GM10266 (cell line): ENCODE data around the gene ABCA7.

Experiments
- DNase-seq: peaks from one replicate; pipeline ENCODE4 v3.0.0; 2012; ENCODE audit errors: extremely low spot score
- TF ChIP-seq, protein P1 (sequence below): IDR thresholded peaks from 2 replicates; pipeline ENCODE4 v1.5.1; 2012; ENCODE audit warnings: mild to moderate bottlenecking, low read depth; ENCODE audit not compliant: control insufficient read depth, insufficient read depth; ENCODE audit errors: missing control alignments

ABCA7 gene

DNA sequence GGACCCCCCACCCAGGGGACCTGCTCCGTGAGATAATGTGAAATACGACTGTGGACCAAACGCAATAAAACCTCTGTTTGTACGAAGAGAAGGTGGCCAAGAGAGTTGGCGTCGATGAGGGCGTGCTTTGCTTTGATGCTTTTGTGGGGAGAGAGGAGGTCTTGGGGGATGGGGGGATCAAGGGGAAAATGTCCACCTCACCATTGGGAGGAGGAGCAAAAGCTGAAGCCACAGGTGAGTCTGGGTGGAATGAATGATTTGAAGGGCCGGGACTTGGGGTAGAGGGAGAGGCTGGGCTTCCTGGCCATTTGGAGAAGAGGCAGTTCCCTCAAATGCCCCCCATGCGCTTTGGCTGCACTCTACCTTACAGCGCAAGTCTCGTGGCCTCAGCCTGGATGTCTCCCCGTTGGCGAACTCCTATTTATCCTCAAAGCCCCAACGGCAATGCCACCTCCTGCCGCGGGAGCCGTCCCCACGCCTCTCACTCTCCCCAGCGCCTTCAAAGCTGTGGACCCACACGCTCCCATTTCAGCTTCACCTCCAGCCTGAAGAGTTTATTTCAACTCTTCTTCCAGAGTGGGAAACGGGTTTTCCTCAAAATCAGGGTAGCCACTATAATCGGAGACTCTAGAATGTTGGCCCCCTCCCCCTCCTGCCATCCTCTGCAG, 795 bp upstream of the ABCA7 start:
- TF ChIP-seq, protein P1, sequence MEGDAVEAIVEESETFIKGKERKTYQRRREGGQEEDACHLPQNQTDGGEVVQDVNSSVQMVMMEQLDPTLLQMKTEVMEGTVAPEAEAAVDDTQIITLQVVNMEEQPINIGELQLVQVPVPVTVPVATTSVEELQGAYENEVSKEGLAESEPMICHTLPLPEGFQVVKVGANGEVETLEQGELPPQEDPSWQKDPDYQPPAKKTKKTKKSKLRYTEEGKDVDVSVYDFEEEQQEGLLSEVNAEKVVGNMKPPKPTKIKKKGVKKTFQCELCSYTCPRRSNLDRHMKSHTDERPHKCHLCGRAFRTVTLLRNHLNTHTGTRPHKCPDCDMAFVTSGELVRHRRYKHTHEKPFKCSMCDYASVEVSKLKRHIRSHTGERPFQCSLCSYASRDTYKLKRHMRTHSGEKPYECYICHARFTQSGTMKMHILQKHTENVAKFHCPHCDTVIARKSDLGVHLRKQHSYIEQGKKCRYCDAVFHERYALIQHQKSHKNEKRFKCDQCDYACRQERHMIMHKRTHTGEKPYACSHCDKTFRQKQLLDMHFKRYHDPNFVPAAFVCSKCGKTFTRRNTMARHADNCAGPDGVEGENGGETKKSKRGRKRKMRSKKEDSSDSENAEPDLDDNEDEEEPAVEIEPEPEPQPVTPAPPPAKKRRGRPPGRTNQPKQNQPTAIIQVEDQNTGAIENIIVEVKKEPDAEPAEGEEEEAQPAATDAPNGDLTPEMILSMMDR, result no peak
- DNase-seq, result no peak

DNA sequence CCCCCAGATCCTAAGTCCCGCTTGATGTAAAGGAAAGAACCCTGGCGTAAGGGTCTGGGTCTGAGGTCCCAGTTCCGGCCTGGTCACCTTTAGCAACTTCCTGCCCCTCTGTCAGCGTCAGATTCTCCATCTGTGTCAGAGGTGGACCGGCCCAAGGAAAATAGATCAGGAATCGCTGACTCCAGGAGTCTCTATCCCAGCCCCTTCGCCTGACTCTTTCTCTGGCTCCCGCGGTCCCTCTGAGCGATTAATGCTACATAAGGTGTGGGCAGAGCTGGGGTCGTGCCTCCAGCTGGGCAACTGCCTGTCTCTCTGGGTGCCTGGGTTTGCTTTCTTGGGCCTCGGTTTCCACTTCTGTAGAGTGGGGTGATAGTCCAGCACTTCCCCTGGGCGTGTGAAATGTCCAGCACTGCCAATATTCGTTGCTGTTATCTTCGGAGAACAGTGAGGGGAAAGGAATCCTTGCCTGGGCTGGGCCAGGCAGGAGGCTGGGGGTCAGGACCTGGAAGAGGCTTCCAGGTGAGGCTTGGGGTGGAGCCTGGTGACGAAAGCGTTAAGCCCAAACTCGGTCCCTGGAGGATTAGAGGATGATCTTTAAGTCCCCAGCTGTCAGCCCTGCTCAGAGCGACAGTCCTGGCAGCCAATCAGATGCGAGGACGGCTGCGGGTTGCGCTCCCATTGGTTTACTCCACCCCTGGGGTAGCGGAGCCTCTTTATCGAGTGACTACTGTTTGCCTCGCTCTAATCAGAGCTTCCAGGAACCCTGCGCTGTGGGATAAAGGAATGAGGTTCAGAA, 767 bp downstream of the ABCA7 start:
- DNase-seq, result peak; percentile 99
- TF ChIP-seq, protein P1, result no peak

DNA sequence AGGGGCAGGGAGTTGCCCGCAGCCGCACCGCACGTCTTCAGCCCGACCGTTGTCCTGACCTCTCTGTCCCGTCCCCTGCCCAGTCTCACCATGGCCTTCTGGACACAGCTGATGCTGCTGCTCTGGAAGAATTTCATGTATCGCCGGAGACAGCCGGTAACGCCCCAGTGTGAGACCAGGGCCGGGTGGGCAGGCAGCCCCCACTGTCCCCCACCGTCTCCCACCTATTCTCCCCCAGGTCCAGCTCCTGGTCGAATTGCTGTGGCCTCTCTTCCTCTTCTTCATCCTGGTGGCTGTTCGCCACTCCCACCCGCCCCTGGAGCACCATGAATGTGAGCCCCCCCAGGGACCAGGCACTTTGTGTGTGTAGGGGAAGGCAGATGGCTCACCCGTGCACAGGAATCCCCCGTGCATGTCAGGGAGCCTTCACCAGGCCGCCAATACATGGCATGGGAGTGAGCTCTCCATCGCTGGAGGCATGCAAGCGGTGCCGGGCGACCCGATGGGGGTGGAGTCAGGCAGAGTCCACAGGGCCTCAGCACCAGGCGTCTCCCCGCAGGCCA, 1.4 kb downstream of the ABCA7 start:
- TF ChIP-seq, protein P1, result no peak

DNA sequence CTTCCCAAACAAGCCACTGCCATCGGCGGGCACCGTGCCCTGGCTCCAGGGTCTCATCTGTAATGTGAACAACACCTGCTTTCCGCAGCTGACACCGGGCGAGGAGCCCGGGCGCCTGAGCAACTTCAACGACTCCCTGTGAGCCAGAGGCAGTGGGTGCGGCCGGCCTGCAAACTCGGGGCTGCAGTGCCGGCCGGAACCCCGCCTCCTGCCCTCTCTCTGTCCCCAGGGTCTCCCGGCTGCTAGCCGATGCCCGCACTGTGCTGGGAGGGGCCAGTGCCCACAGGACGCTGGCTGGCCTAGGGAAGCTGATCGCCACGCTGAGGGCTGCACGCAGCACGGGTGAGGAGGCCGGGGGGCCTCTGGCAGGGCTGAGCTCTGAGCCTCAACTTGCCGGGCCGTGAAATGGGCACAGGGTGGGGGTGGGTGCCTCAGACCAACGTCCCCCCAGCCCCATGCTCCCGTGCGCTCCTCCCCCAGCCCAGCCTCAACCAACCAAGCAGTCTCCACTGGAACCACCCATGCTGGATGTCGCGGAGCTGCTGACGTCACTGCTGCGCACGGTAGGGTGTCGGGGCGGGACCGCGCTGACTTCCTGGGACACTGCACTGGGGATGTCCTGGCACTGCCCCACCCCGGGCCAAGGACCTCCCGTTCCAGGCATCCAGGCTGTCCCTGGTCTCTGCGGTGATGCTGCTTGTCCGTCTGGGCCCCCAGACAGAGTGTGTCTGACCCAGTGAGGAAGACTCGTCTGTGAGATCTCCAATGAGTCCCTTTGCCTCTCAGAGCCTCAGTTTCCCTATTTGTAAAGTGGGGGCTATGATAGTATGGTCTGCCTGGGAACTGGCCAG, 2.2 kb downstream of the ABCA7 start:
- TF ChIP-seq, protein P1, result no peak

More for the DNA sequence above, 1.4 kb downstream of the ABCA7 start:
- DNase-seq, result no peak

DNA sequence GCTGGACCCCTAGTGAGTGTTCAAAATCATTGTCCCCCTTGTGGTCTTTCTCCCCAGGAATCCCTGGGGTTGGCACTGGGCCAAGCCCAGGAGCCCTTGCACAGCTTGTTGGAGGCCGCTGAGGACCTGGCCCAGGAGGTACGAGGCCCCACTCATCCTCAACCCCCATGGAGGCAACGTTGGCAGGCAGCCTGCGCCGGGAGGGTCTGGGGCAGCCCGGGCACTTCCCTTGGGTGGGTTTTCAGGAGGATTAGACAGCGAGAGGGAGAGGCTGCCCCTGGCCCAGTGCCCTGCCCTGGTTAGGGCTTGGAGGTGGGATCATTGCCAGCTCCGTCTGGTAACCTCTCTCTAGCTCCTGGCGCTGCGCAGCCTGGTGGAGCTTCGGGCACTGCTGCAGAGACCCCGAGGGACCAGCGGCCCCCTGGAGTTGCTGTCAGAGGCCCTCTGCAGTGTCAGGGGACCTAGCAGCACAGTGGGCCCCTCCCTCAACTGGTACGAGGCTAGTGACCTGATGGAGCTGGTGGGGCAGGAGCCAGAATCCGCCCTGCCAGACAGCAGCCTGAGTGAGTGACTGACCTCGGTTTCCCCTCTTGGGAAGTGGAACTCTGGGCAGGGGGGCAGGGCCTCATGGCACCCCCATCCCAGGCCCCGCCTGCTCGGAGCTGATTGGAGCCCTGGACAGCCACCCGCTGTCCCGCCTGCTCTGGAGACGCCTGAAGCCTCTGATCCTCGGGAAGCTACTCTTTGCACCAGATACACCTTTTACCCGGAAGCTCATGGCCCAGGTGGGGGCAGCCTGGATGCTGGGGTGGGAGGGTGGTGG, 3.0 kb downstream of the ABCA7 start:
- no peak for DNase-seq
- TF ChIP-seq, protein P1, result no peak

More for the DNA sequence above, 2.2 kb downstream of the ABCA7 start:
- no peak for DNase-seq

DNA sequence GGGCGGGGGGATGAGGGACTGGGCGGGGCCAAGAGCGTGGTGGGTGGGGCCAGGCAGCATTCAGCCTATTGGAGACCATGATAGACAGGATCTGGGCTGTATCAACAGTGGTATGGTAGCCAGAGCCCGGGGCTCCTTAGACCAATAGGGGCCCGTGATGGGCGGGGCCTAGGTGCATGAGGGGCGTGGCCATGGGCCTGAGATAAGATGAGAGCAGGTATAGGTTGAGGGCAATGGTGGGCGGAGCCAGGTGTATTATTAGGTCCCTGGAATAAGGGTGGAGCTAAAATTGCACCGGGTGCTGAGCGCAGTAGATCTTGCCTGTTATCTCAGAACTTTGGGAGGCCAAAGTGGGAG, 5.3 kb downstream of the ABCA7 start:
- peak; percentile 76 for DNase-seq
- TF ChIP-seq, protein P1, result no peak
